ENCODE measurements around the gene ZNHIT2.

DNA sequence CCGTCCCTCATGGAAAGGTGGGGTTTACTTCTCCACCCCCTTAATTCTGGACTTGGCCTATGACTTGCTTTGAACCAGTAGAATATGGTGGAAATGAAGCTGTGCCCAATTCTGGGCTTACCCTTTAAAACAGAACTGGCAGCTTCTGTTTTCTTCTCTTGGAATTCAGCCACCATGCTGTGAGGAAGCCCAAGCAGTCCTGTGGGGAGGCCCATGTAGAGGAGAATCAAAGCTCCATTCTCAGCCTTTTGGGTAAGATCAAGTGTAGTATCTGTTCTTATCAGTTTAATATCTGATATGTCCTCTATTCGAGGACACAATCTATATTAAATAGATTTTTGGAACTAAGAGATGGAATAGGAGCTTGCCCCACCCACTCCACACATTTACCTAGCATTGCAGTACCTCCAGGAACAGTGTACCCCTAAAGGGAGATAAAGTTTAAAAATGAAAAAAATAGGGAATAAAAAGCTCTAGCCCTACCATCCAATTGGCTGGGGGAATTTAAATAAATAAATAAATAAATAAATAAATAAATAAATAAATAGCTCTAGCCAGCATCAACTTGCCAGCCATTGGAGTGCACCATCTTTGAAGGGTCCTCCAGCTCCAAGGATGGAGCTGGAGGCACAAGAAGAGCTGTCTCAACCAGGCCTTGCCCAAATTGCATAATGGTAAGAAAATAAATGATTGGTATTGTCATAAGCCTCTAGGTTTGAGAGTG is 30.0 kb upstream of the ZNHIT2 start:
- no peak for TF ChIP-seq CTCF (IDR thresholded peaks at IDR 0.05; ENCODE audit: insufficient read depth, low read length)
- TF ChIP-seq POLR2AphosphoS5 (IDR thresholded peaks at IDR 0.05; ENCODE audit: low read depth): no peak
- TF ChIP-seq REST (IDR thresholded peaks at IDR 0.05; ENCODE audit: insufficient replicate concordance, low read depth): no peak
- no peak for TF ChIP-seq GABPA (IDR thresholded peaks at IDR 0.05; ENCODE audit: low read depth)
- no peak for TF ChIP-seq SPI1 (IDR thresholded peaks at IDR 0.05; ENCODE audit: borderline replicate concordance, low read depth)

Measured in HL-60 (cell line).